ENCODE measurements around the gene AMDHD2.

- TF ChIP-seq CTCF (IDR thresholded peaks at IDR 0.05) (no peak), POLR2AphosphoS5 (IDR thresholded peaks at IDR 0.05) (no peak)
Observed at GRCh38 chr16:2495041-2495440, 25.1 kb upstream of the AMDHD2 start.

Measured in sigmoid colon (tissue), 4 donors.